ENCODE data around the gene THAP12.
A peak's percentile ranks its signal among the peaks of the same experiment; 100 is the strongest.
"Not testable (repeated sequence)": the region's sequence is repeated elsewhere in the genome, so short reads cannot be mapped to it uniquely, and the experiment has no call there.

Gene THAP12

DNA sequence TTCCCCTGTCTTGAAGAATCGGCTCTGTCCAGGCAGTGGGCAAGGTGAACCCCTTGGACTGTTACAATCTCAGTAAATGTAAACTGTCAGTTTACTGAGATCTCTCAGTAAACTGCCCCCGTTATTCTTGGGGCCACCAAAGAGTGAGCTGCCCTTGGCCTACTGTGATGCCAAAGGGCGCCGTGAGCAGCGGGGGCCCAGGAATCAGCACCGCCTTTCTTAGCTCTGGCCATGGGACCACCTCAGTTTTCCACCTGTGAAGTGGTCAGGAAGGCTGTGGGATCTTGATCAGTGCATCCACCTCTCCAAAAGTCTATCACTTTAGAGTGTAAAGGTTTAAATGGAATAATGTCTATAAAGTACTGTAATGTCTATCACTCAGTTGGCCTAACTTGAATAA is 57.1 kb downstream of the THAP12 start:
- DNase-seq, result no peak

DNA sequence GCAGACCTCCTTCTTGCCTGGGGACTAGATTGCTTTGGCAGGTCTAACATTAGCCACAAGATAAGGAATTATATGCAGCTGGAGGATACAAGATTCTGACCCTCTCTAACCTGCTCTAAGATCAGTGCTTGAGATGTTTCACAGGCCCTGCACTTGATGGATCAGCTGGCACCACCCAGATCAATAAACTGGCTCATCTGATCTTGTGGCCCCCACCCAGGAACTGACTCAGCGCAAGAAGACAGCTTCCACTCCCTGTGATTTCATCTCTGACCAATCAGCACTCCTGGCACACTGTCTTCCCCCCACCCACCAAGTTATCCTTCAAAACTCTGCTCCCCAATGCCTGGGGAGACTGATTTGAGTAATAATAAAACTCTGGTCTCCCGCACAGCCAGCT is 57.6 kb downstream of the THAP12 start:
- not testable (repeated sequence) for DNase-seq

- no peak for DNase-seq
Measured at GRCh38 chr11:76322942-76323341, 58.0 kb downstream of the THAP12 start.

DNA sequence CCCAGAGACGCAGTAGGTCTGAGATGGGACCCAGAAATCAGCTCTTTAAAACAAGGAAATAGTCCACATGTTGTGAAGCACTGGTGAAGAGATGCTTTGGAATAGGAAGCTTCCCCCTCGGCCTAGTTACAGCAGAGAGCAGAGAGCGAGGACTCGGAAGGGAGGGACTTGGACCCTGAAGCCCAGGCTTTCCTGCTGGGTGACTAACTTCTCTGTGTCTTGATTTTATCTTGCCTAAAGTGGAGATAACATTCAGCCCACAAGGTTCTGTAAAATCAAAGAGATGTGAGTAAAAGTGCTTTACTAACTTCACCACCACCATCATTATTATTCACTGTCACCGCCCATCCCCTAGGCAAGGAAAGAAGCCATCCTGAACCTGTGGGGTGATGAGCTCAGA is 58.4 kb downstream of the THAP12 start:
- DNase-seq, result no peak

GRCh38 chr11:76321820-76322524 is 59.0 kb downstream of the THAP12 start:
- no peak for DNase-seq

DNA sequence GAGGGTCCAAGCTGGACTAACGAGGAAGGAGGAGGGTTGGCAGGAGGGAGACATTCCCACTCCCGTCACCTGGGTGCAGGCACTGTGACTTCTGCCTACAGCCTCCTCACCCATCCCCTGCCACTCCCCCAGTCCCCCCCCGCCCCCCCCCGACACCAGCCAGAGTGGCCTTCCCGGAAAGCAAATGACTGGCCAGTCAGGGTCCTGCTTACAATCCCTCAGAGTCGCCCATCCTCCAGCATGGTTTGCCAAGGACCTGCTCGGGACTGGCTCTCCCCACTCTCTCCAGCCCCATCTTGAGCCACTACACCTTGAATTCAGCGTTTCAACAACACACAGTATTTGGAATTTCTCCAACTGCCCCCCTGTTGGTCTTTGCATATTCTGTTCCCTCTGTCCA is 59.6 kb downstream of the THAP12 start:
- DNase-seq, result no peak

DNA sequence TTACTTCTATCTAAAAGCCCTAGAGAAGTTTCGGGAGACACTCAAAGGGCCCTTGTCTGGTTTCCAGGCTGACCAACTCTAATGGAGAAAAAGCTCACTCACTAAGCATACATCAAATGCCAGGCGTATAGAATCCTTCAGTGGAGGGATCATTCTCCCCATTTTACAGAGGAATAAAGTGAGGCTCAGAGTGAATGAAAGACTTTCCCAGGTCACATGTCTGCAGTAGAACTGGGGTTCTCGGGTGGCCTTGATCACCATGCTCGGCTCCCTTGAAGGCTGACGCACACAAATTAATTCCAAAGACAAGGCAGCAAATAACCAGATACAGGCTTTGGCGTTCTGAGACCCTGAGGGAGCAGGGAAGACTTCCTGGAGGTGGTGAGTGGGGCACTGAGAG is 60.0 kb downstream of the THAP12 start:
- DNase-seq, result no peak

DNA sequence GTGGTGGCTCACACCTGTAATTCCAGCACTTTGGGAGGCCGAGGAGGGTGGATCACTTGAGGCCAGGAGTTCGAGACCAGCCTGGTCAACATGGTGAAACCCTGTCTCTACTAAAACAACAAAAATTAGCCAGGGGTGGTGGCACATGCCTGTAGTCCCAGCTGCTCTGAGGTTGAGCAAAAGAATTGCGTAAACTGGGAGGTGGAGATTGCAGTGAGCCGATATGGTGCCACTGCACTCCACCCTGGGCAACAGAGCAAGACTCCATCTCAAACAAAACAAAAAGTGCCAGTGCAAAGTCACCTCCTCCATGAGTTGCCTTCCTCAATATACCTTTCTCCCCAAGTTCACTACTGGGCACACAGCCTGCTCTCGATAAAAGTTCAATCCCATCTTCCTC is 61.1 kb downstream of the THAP12 start:
- not testable (repeated sequence) for DNase-seq

GRCh38 chr11:76318744-76319384 is 62.1 kb downstream of the THAP12 start:
- peak; percentile 72 for DNase-seq

- no peak for DNase-seq
Measured at GRCh38 chr11:76317296-76317695, 63.6 kb downstream of the THAP12 start.

DNA sequence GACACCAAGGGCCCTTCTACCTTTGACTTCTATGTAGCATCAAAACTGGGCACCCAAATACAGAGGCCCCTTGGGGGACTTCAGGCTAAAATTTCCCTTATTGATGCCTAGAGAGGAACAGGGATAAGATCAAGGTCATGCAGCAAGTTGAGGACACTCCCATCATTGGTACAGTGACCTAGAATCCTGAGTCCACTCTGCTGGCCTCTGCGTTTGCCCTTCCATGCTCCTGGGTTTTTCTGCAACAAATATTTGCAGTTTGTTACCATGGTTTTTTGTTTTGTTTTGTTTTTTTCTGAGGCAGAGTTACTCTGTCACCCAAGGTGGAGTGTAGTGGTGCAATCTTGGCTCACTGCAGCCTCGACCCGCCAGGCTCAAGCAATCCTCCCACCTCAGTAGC is 64.2 kb downstream of the THAP12 start:
- no peak for DNase-seq

DNA sequence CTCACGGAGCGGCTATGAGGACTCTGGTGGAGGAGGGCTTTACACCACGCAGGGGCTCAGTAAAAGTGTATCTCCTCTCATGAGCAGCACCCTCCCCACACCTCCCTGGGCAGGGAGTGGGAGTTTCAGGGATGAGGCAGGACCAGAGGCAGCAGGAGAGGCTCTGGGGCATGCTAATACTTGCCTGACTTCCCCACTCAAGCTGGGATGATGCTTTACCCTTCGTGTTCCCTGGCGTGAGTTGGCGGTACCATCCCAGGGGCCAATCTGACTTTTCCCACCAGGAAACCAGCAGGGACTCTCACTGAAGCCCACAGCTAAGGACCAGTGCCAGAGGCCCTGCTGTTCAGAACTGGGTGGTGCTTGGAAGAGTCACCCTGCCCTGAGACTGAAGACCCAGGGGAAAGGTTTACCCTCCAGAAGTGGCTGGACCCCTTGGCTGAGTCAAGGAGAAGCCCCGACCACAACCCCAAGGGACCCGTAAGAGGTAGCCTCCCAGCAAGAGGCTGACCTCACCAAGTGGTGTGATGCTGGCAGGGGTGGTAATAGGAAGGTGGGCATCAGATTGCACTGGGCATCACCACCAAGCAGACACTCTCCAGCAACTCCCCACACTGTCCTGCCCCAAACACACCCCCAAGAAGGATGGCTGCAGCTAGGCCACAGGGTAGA is 65.6 kb downstream of the THAP12 start:
- no peak for DNase-seq

DNA sequence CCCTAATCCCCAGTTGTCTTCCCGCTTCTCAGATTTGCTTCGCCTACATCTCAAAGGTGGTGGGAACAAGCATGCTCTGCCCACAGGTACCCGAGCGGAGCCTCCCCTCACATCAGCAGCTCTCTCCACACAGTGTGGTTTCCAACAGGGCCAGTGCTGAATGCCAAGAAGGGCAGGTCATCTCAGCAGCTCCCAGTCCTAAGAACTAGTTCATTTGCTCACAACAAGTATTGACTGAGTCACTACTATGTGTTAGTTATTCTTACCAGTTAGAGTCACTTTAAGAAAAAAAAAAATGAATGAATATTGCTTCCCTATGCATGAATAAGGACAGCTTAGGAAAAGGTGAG is 66.2 kb downstream of the THAP12 start:
- DNase-seq, result no peak

DNA sequence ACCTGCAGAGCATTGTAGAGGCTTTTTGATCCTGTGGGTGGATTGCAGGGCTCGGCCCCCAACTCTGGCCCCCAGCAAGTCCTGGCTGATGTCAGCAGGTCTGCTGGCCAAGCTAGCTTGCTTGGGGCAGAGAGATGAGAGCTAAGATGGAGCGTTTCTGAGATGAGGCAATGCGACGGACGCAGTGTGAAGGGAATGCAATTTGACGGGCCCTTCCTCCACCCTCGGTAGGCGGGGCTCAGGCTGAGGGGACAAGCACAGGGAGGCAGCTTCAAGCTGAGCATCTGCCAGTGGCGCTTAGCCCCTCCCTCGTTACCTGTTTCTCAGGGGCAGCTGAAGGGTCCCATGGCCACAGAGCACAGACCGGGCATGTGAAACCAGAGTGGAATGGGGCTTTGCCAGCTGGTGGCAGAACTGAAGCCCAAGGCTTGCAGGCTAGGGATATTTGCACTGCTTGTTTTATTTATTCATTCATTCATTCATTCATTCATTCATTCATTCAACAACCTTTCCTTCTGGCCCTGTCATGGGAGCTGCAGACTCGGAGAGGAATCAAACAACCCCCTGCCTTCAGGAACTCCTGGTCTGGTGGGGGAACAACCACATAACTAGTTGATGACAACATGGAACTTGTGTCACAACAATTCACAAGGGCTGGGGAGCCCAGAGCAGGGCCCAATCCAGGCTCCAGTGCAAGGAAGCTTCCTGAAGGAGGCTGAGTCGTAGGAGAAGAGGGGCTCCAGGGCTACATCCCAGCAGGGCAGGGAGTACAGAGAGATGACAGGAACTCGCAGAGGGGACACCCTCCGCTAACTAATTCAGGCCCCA is 66.8 kb downstream of the THAP12 start:
- DNase-seq, result no peak

- DNase-seq, result no peak
Measured at GRCh38 chr11:76313271-76313670, 67.7 kb downstream of the THAP12 start.

GRCh38 chr11:76310832-76311595 is 69.9 kb downstream of the THAP12 start:
- DNase-seq, result no peak

DNA sequence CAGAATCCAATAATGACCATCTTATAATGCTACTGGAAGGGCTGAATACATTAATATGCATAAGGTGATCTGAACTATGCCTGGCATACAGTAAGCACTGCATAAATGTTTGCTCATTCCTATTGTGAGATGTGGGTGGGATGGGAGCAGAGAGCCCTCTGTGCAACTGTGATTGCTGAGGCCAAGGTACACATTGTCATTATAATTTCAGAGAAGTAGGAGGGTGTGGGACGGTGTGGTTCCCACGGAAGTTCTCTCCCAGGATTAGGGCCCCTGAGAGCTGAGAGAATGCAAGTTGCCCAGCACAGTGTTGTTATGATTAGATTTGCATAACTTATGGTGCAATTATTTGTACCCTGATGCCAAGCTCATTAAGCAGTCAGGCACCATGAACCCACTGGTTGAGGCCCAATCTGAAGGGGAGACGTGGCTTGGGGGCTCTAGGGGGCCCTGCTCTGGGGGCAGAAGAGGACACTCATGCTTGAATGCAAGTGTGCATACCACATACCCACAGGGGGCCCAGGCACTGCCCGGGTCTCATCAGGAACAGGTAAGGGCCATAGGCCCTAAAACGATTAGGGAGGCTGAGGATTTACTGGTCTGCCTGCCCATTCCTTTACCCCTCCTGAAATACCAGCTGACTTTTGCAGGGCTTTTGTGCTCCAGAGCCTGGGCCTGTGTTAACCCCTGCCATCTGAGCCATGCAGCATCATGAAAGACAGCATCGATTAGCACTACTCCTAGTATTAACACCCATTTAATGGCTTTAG is 72.8 kb downstream of the THAP12 start:
- DNase-seq, result no peak

DNA sequence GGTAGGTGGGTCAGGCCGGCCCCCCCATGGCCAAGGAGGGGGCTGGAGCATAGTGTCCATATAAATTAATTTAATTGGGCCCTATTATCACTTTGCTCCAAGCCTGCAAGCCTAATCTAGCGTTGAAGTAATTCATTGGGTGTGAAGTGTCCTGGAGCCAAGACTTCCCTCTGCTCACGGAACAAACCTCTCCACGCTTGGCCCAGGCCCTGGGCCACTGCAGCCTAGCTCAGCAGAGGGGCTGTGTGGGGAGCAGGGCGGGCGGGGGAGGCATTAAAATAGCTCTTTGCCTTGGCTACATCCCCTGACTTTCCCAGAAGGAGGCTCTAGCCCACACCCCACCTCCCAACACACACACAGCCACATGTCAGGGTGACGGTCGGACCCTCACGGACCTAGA is 73.5 kb downstream of the THAP12 start:
- DNase-seq, result no peak

DNA sequence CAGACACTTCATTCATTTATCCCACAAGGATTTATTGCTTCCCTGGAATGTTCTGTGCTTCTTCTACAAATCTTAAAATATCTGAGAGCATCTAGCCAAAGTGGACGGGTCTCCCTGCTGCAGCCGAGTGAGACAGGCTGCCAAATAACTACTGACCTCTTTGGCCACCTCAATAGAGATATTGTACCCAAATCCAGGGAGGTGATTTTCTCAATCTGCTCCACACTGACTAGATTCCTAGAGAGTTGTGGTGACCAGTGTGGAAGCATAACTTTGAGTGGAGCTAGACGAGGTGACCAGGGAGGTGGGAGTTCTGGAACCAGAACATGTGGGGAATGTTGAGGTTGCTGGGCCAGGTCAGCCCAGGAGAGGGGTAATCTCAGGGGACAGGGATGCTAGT is 77.5 kb downstream of the THAP12 start:
- no peak for DNase-seq

- no peak for DNase-seq
Measured at GRCh38 chr11:76302996-76303395, 77.9 kb downstream of the THAP12 start.

All from KG1 (cell line).